Neuronal stem cell (in vitro differentiated cells): ENCODE results near the gene TMEM225.
A peak's percentile ranks its signal among the peaks of the same experiment; 100 is the strongest.

ENCODE experiments used
- DNase-seq: peaks from one replicate; pipeline ENCODE4 v3.0.0-alpha.2; 2013; ENCODE audit warnings: low spot score
- H2AFZ ChIP-seq: one replicate; pipeline ENCODE4 v1.6.1; 2013; ENCODE audit warnings: mild to moderate bottlenecking, low read length, inconsistent platforms
- H2AK5ac ChIP-seq: 2 replicates; pipeline ENCODE4 v1.6.1; 2013; ENCODE audit warnings: low read depth, mild to moderate bottlenecking, inconsistent platforms, low read length, moderate library complexity, mixed read lengths
- H2BK120ac ChIP-seq: 2 replicates; pipeline ENCODE4 v1.6.1; 2013; ENCODE audit warnings: low read depth, mild to moderate bottlenecking, inconsistent platforms, low read length, moderate library complexity, mixed read lengths
- H2BK12ac ChIP-seq: one replicate; pipeline ENCODE4 v1.6.1; 2013; ENCODE audit warnings: low read length, inconsistent platforms
- H2BK15ac ChIP-seq: 2 replicates; pipeline ENCODE4 v1.6.1; 2013; ENCODE audit warnings: mild to moderate bottlenecking, low read length, inconsistent platforms, mixed read lengths
- H2BK5ac ChIP-seq: one replicate; pipeline ENCODE4 v1.6.1; 2013; ENCODE audit warnings: inconsistent platforms, mild to moderate bottlenecking, low read length, moderate library complexity
- H3K14ac ChIP-seq: one replicate; pipeline ENCODE4 v1.6.1; 2013; ENCODE audit warnings: low read length, inconsistent platforms
- H3K18ac ChIP-seq: 2 replicates; pipeline ENCODE4 v1.6.1; 2013; ENCODE audit warnings: low read length, inconsistent platforms
- H3K23ac ChIP-seq: 2 replicates; pipeline ENCODE4 v1.6.1; 2013; ENCODE audit warnings: low read depth, mild to moderate bottlenecking, mixed read lengths, low read length, inconsistent platforms; ENCODE audit not compliant: poor library complexity
- H3K27ac ChIP-seq: replicated peaks from 3 replicates; pipeline ENCODE4 v1.5.1; 2013; ENCODE audit warnings: low read length, inconsistent platforms
- H3K27me3 ChIP-seq, 3 experiments: 2 replicates each; pipeline ENCODE4 v1.6.1; 2013; ENCODE audit warnings: low read length in 3 of 3, mild to moderate bottlenecking in 2 of 3, inconsistent platforms in 1 of 3, low read depth in 1 of 3, mixed read lengths in 1 of 3, moderate library complexity in 1 of 3; ENCODE audit not compliant: control insufficient read depth in 3 of 3, insufficient read depth in 3 of 3
- H3K36me3 ChIP-seq, 2 donors: replicated peaks in 1 of 2; 2 replicates each; pipeline ENCODE4 v1.6.1; 2013; ENCODE audit warnings: low read length in 2 of 2; ENCODE audit not compliant: control insufficient read depth in 2 of 2, insufficient read depth in 2 of 2
- H3K4ac ChIP-seq: 2 replicates; pipeline ENCODE4 v1.6.1; 2013; ENCODE audit warnings: inconsistent platforms, mild to moderate bottlenecking, low read length, moderate library complexity
- H3K4me1 ChIP-seq, 2 donors: 1 replicate in 1 of 2; 2 replicates in 1 of 2; pipeline ENCODE4 v1.6.1; 2013; ENCODE audit warnings: low read length in 2 of 2, low read depth in 1 of 2; ENCODE audit not compliant: control insufficient read depth in 2 of 2, insufficient read depth in 1 of 2
- H3K4me2 ChIP-seq: one replicate; pipeline ENCODE4 v1.6.1; 2013; ENCODE audit warnings: mild to moderate bottlenecking, low read length, inconsistent platforms; ENCODE audit not compliant: insufficient read depth, poor library complexity, severe bottlenecking
- H3K4me3 ChIP-seq, 2 donors: 2 replicates each; pipeline ENCODE4 v1.5.1; 2013; ENCODE audit warnings: low read length in 2 of 2, mild to moderate bottlenecking in 2 of 2, inconsistent platforms in 1 of 2, moderate library complexity in 1 of 2
- H3K79me1 ChIP-seq: one replicate; pipeline ENCODE4 v1.6.1; 2013; ENCODE audit warnings: low read depth, mild to moderate bottlenecking, inconsistent platforms, low read length, moderate library complexity
- H3K9ac ChIP-seq: one replicate; pipeline ENCODE4 v1.6.1; 2013; ENCODE audit warnings: mild to moderate bottlenecking, low read depth, low read length, inconsistent platforms; ENCODE audit not compliant: poor library complexity
- H3K9me3 ChIP-seq, 2 donors: replicated peaks in 1 of 2; 2 replicates each; pipeline versions ENCODE3 to v1.6.1; 2013; ENCODE audit warnings: low read length in 2 of 2, mild to moderate bottlenecking in 2 of 2, inconsistent platforms in 1 of 2, low read depth in 1 of 2, mixed read lengths in 1 of 2, moderate library complexity in 1 of 2; ENCODE audit not compliant: control insufficient read depth in 2 of 2, insufficient read depth in 1 of 2
- H4K8ac ChIP-seq: one replicate; pipeline ENCODE4 v1.6.1; 2013; ENCODE audit warnings: low read depth, mild to moderate bottlenecking, inconsistent platforms, low read length, moderate library complexity
- H4K91ac ChIP-seq: one replicate; pipeline ENCODE4 v1.6.1; 2013; ENCODE audit warnings: low read length, low read depth, mild to moderate bottlenecking, inconsistent platforms; ENCODE audit not compliant: poor library complexity
- WGBS, 2 donors: extraction: QIAGEN DNeasy Blood & Tissue Kit; methylation state at CpG; one replicate each; pipeline ENCODE4 v1.1.7; 2013; ENCODE audit warnings: missing lambda C conversion rate in 2 of 2, mixed read lengths in 1 of 2; ENCODE audit not compliant: insufficient read length in 2 of 2, insufficient replicate concordance in 1 of 2; ENCODE audit errors: extremely low coverage in 2 of 2; 5-methylcytosine and 5-hydroxymethylcytosine counted together

The TMEM225 gene

DNA sequence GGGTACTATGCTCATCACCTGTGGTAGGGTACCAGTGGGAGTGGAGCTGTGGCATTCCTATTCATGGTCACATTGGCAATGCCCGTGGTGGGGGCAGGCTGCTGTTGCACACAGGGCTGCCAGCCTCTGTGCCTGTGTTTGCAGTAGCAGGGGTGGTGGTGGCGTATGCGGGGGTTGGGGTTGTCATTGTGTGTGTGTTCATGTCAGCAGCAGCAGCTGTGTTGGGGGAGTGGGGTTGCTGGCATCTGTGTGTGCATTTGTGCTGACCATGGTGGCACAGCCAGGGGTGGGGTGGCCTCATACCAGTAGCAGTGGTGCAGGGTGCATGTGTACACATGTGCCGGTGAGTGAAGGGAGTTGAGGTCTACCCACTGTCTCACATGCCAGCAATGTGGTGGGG is 34.4 kb downstream of the TMEM225 start:
- Histone ChIP-seq H3K23ac (no peak overlapping the region), H3K9ac (no peak overlapping the region), H4K8ac (no peak overlapping the region), H3K9me3 (no peaks in the 10 kb centered on the region), H2BK12ac (no peak overlapping the region), H2AFZ (no peak overlapping the region), H3K79me1 (no peaks in the 10 kb centered on the region), H3K4me1 (no peaks in the 10 kb centered on the region), H3K4me3 (no peak overlapping the region), H2AK5ac (peak overlapping the region; percentile 8), H2BK15ac (no peak overlapping the region), H3K36me3 (no peaks in the 10 kb centered on the region), H3K27ac (no peak overlapping the region), H3K18ac (no peak overlapping the region), H2BK120ac (no peak overlapping the region), H3K27me3 (no peaks in the 10 kb centered on the region), H4K91ac (no peak overlapping the region), H3K14ac (no peak overlapping the region), H2BK5ac (no peak overlapping the region), H3K4ac (no peak overlapping the region), H3K4me2 (no peak overlapping the region)
- WGBS, 2 donors, result no CpG with 5 or more reads among the region's 4 CpGs
- no peak for DNase-seq

DNA sequence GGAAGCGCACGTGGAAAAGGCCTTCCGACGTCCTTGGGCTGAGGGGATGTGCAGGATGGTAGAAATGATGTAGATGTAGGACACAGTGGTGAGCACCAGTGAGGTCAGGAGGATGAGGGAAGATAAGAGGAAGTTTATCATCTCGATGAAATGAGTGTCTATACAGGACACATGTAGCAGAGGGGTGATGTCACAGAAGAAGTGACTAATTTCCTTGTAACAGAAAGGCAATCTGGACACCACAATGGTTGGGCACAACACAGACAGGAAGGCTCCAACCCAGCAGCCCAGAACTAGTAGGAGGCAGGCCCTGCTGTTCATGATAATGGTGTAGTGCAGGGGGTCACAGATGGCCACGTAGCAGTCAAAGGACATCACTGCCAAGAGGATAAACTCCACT is 44.3 kb downstream of the TMEM225 start:
- Histone ChIP-seq H3K9ac (no peak overlapping the region), H3K4me3 (no peak overlapping the region), H2AK5ac (no peak overlapping the region), H3K23ac (no peak overlapping the region), H3K4me2 (no peak overlapping the region), H4K91ac (no peak overlapping the region), H3K14ac (no peak overlapping the region), H2AFZ (no peak overlapping the region), H2BK15ac (no peak overlapping the region), H3K36me3 (no peaks in the 10 kb centered on the region), H3K18ac (no peak overlapping the region), H3K79me1 (no peaks in the 10 kb centered on the region), H2BK5ac (no peak overlapping the region), H3K4me1 (no peaks in the 10 kb centered on the region), H3K9me3 (no peaks in the 10 kb centered on the region), H4K8ac (no peak overlapping the region), H3K27ac (no peak overlapping the region), H3K27me3 (no peaks in the 10 kb centered on the region), H2BK120ac (no peak overlapping the region), H2BK12ac (no peak overlapping the region), H3K4ac (no peak overlapping the region)
- no peak for DNase-seq
- no CpG with 5 or more reads among the region's 6 CpGs for WGBS, 2 donors

GRCh38 chr11:123839131-123839530 is 46.3 kb downstream of the TMEM225 start:
- no peaks in the 10 kb centered on the region for H3K9me3 ChIP-seq
- no peak overlapping the region for H3K4me3 ChIP-seq
- no peak overlapping the region for H3K27ac ChIP-seq
- H3K36me3 ChIP-seq, result no peaks in the 10 kb centered on the region
- H2BK5ac ChIP-seq, result no peak overlapping the region
- DNase-seq, result no peak
- H4K91ac ChIP-seq, result no peak overlapping the region
- H2BK120ac ChIP-seq, result no peak overlapping the region
- H3K4ac ChIP-seq, result no peak overlapping the region
- no CpG with 5 or more reads among the region's 5 CpGs for WGBS, 2 donors
- no peak overlapping the region for H2AK5ac ChIP-seq
- H2AFZ ChIP-seq, result no peak overlapping the region
- no peak overlapping the region for H3K14ac ChIP-seq
- H3K27me3 ChIP-seq, result no peaks in the 10 kb centered on the region
- H3K18ac ChIP-seq, result no peak overlapping the region
- no peak overlapping the region for H2BK15ac ChIP-seq
- H3K23ac ChIP-seq, result no peak overlapping the region
- no peak overlapping the region for H3K9ac ChIP-seq
- H3K79me1 ChIP-seq, result no peaks in the 10 kb centered on the region
- H3K4me1 ChIP-seq, result no peaks in the 10 kb centered on the region
- H2BK12ac ChIP-seq, result no peak overlapping the region
- H3K4me2 ChIP-seq, result no peak overlapping the region
- H4K8ac ChIP-seq, result no peak overlapping the region

- no peaks in the 10 kb centered on the region for H3K36me3 ChIP-seq
- H4K8ac ChIP-seq, result no peak overlapping the region
- H2BK5ac ChIP-seq, result no peak overlapping the region
- no peaks in the 10 kb centered on the region for H3K27me3 ChIP-seq
- H3K23ac ChIP-seq, result no peak overlapping the region
- H4K91ac ChIP-seq, result no peak overlapping the region
- H3K4me3 ChIP-seq, result no peak overlapping the region
- H2AK5ac ChIP-seq, result no peak overlapping the region
- H2BK15ac ChIP-seq, result no peak overlapping the region
- no peak overlapping the region for H3K4me2 ChIP-seq
- H3K14ac ChIP-seq, result no peak overlapping the region
- H3K9ac ChIP-seq, result no peak overlapping the region
- no peak overlapping the region for H3K4ac ChIP-seq
- H3K9me3 ChIP-seq, result no peaks in the 10 kb centered on the region
- H2BK120ac ChIP-seq, result no peak overlapping the region
- DNase-seq, result no peak
- H3K79me1 ChIP-seq, result no peaks in the 10 kb centered on the region
- no peak overlapping the region for H3K18ac ChIP-seq
- H2AFZ ChIP-seq, result no peak overlapping the region
- no peak overlapping the region for H3K27ac ChIP-seq
- WGBS, 2 donors, result no CpG with 5 or more reads among the region's 1 CpG
- no peak overlapping the region for H2BK12ac ChIP-seq
- no peaks in the 10 kb centered on the region for H3K4me1 ChIP-seq
Observed at GRCh38 chr11:123838659-123839058, 46.8 kb downstream of the TMEM225 start.
